Measurements from ENCODE around the gene TNNI2.

Gene TNNI2

GRCh38 chr11:1879342-1879940, 40.7 kb downstream of the TNNI2 start:
- H3K27me3 ChIP-seq (replicated peaks; ENCODE audit: control insufficient read depth, insufficient read depth, low read length), result no peaks in the 10 kb centered on the region
- no peak for TF ChIP-seq CTCF (IDR thresholded peaks at IDR 0.05; ENCODE audit: insufficient read depth, low read length, poor library complexity, severe bottlenecking)
- no peak for DNase-seq (ENCODE audit: extremely low read depth, insufficient read length)

GRCh38 chr11:1879941-1880720, 41.4 kb downstream of the TNNI2 start:
- TF ChIP-seq CTCF (IDR thresholded peaks at IDR 0.05; ENCODE audit: insufficient read depth, low read length, poor library complexity, severe bottlenecking), result no peak
- peaks cover 37% of the 10 kb centered on the region for H3K36me3 ChIP-seq (ENCODE audit: control insufficient read depth, insufficient read depth, low read length)
- no peak for DNase-seq (ENCODE audit: extremely low read depth, insufficient read length)
- H3K4me3 ChIP-seq (replicated peaks; ENCODE audit: low read depth, low read length), result no peak overlapping the region
- H3K27me3 ChIP-seq (replicated peaks; ENCODE audit: control insufficient read depth, insufficient read depth, low read length), result no peaks in the 10 kb centered on the region

More at GRCh38 chr11:1879342-1879940, 40.7 kb downstream of the TNNI2 start:
- no peak overlapping the region for H3K4me3 ChIP-seq (replicated peaks; ENCODE audit: low read depth, low read length)
- H3K36me3 ChIP-seq (ENCODE audit: control insufficient read depth, insufficient read depth, low read length), result peaks cover 33% of the 10 kb centered on the region

- TF ChIP-seq CTCF (IDR thresholded peaks at IDR 0.05; ENCODE audit: insufficient read depth, low read length, poor library complexity, severe bottlenecking), result no peak
- H3K4me3 ChIP-seq (replicated peaks; ENCODE audit: low read depth, low read length), result no peak overlapping the region
- no peak for DNase-seq (ENCODE audit: extremely low read depth, insufficient read length)
- no peaks in the 10 kb centered on the region for H3K27me3 ChIP-seq (replicated peaks; ENCODE audit: control insufficient read depth, insufficient read depth, low read length)
- H3K36me3 ChIP-seq (ENCODE audit: control insufficient read depth, insufficient read depth, low read length), result peaks cover 41% of the 10 kb centered on the region
Observed at GRCh38 chr11:1880746-1881441, 42.1 kb downstream of the TNNI2 start.

- no peak overlapping the region for H3K4me3 ChIP-seq (replicated peaks; ENCODE audit: low read depth, low read length)
- peaks cover 41% of the 10 kb centered on the region for H3K36me3 ChIP-seq (ENCODE audit: control insufficient read depth, insufficient read depth, low read length)
- H3K27me3 ChIP-seq (replicated peaks; ENCODE audit: control insufficient read depth, insufficient read depth, low read length), result no peaks in the 10 kb centered on the region
- no peak for DNase-seq (ENCODE audit: extremely low read depth, insufficient read length)
- TF ChIP-seq CTCF (IDR thresholded peaks at IDR 0.05; ENCODE audit: insufficient read depth, low read length, poor library complexity, severe bottlenecking), result no peak
Observed at GRCh38 chr11:1881442-1882264, 42.9 kb downstream of the TNNI2 start.

All from GM06990 (cell line).